Heart right ventricle (tissue), 16 donors: ENCODE measurements around the gene MCFD2. TPM values are rescaled to one million over a fixed set of nuclear protein-coding genes. Genes with fewer than 3 reads are reported as not detected.

ENCODE experiments used
- ATAC-seq, 8 donors: fragments of 200-7000 bp; cut with Tn5 transposase; one replicate each; pipeline ENCODE4 v1.9.1; 2020; ENCODE audit warnings: mild to moderate bottlenecking in 8 of 8, moderate library complexity in 8 of 8, moderate number of reproducible peaks in 1 of 8
- DNase-seq, 2 donors: peaks; one replicate each; pipeline ENCODE4 v3.0.0-alpha.2; 2020
- H3K27ac ChIP-seq, 10 donors: fragments of 200-600 bp; sonication (generic) in 2 of 10; one replicate each; pipeline versions ENCODE4 v1.5.0 to v1.8.0; 2020 to 2022; ENCODE audit warnings: mild to moderate bottlenecking in 3 of 10
- H3K27me3 ChIP-seq, 7 donors: fragments of 200-600 bp; one replicate each; pipeline ENCODE4 v1.8.0; 2021 to 2022; ENCODE audit warnings: mild to moderate bottlenecking in 2 of 7
- H3K36me3 ChIP-seq, 9 donors: fragments of 200-600 bp; sonication (generic) in 1 of 9; one replicate each; pipeline versions ENCODE4 v1.5.0 to v1.8.0; 2020 to 2022; ENCODE audit warnings: mild to moderate bottlenecking in 2 of 9
- H3K4me1 ChIP-seq, 9 donors: fragments of 200-600 bp; sonication (generic) in 1 of 9; one replicate each; pipeline versions ENCODE4 v1.5.0 to v1.8.0; 2020 to 2022; ENCODE audit warnings: mild to moderate bottlenecking in 4 of 9
- H3K4me3 ChIP-seq, 10 donors: fragments of 200-600 bp; sonication (generic) in 2 of 10; one replicate each; pipeline versions ENCODE4 v1.5.0 to v1.8.0; 2020 to 2022; ENCODE audit warnings: mild to moderate bottlenecking in 7 of 10, moderate library complexity in 2 of 10
- H3K9me3 ChIP-seq, 11 donors: fragments of 200-600 bp in 10 of 11; sonication (generic) in 2 of 11; one replicate each; pipeline versions ENCODE4 v1.5.0 to v1.8.0; 2013 to 2022; ENCODE audit warnings: mild to moderate bottlenecking in 2 of 11, control low read depth in 1 of 11, moderate library complexity in 1 of 11
- WGBS, 2 donors: extraction: QIAGEN DNeasy Blood & Tissue Kit; methylation state at CpG; one replicate each; pipeline ENCODE4 v1.1.7; 2013; ENCODE audit warnings: inconsistent platforms in 1 of 2; 5-methylcytosine and 5-hydroxymethylcytosine counted together
- intact Hi-C, 10 donors: fragments of 100-400 bp; cut with DNase I; formaldehyde crosslinking; loops; one replicate each; pipeline versions ENCODE4 v1.11.1 to v1.14.2; 2022
- polyA plus RNA-seq, 2 donors: library from polyadenylated mRNA; stranded (reverse); fragments of 200-250 nt; gene quantifications; one replicate each; pipeline ENCODE4 v1.2.3, GENCODE V29; 2013
- total RNA-seq, 10 donors: library from RNA; stranded (reverse); fragmentation: NEBNext Ultra II Directional in 3 of 10; extraction: Animal tissue kit (Norgen Biotek cat#: 25700) in 3 of 10; gene quantifications; one replicate each; pipeline versions ENCODE4 v1.2.1 to v1.2.4, GENCODE V29; 2021 to 2023
- TF ChIP-seq, protein P1 (sequence below), 9 donors: fragments of 200-600 bp; sonication (generic) in 2 of 9; IDR thresholded peaks; one replicate each; pipeline versions ENCODE4 v1.5.0 to v1.8.0; 2021 to 2022; ENCODE audit warnings: antibody characterized with exemption in 9 of 9, mild to moderate bottlenecking in 5 of 9, moderate library complexity in 1 of 9
- donor health status: Arrhythmogenic right ventricular cardiomyopathy.
- donor health status: ischemic (EF 13 %, LVEDD 7.1; RV severe dilation, severe dysfunction).
- donor health status: healthy with polysubstance abuse.
- donor health status: DM: no; HTN: yes; CAD: no.
- donor health status: DM: no; HTN: no; CAD: no.
- donor health status: ischemic (EF 25% LVEDD 6.9; RV normal size, moderate dysfunction).
- donor health status: ischemic (EF 25% LVEDD 5.7; RV mildly dilated, moderate dysfunction).
- donor health status: healthy.
- donor health status: DM: yes; HTN: yes; CAD: no.
- donor health status: Ischemic cardiomyopathy.
- donor health status: ischemic (EF 35%, LVEDD 5.7; RV mildly dilated, moderate dysfunction).
- donor health status: nonischemic (EF 11% LVEDD 7.7; RV severe dilation, severe dysfunction).
- donor health status: DM: yes; HTN: yes; CAD: no.
- donor health status: PGD.
- donor health status: ischemic (EF 29% LVEDD 5.4; RV normal size, mild dysfunction).
- donor health status: nonischemic (EF 23%, LVEDD 6.1; RV moderate dilation, normal function).

MCFD2 gene
- total and polyA plus RNA-seq, 12 donors: 13.2 to 88.4 (median 53.2) TPM

DNA sequence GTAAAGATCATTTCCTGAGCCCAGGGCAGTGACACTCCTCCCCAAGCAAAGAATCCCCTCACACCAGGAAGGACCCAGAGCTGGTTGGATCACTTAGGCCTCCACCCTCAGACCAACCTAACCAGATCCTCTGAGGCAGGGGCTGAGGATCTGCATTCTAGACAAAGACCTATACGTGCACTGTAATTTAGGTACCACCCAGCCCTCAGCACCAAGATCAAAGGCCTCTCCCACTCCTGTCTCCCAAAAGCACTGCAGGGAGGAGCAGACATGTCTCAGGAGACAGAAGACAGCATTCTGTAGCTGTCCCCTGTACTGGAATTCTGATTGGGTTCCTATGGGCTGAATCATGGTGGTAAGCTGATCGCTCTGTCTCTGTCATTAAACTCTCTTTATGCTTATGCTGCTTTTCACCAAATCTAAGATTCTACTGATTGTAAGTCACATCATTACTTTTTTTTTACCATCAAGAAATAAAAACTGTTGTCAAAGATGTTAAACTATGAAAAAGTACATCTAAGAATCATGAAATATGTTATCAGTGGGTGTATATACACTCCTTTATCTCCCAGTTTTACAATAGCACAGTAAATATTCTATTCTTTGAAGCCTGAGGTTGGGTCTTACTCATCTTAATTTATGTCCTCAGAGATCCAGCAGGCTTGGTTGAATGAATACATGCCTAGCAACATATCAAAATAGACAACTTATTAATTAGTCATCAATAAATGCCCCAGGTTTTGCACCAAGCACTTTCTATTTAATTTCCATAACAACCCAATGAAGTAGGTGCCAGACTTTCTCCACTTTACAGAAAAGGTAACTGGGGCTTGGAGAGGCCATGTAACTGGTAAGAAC lies 28.3 kb downstream of the MCFD2 start:
- H3K4me3 ChIP-seq: no peak overlapping the region
- TF ChIP-seq, protein P1, sequence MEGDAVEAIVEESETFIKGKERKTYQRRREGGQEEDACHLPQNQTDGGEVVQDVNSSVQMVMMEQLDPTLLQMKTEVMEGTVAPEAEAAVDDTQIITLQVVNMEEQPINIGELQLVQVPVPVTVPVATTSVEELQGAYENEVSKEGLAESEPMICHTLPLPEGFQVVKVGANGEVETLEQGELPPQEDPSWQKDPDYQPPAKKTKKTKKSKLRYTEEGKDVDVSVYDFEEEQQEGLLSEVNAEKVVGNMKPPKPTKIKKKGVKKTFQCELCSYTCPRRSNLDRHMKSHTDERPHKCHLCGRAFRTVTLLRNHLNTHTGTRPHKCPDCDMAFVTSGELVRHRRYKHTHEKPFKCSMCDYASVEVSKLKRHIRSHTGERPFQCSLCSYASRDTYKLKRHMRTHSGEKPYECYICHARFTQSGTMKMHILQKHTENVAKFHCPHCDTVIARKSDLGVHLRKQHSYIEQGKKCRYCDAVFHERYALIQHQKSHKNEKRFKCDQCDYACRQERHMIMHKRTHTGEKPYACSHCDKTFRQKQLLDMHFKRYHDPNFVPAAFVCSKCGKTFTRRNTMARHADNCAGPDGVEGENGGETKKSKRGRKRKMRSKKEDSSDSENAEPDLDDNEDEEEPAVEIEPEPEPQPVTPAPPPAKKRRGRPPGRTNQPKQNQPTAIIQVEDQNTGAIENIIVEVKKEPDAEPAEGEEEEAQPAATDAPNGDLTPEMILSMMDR (IDR thresholded peaks at IDR 0.05): no peak
- DNase-seq (no peak), ATAC-seq (no peak)
- H3K27me3 ChIP-seq: no peaks in the 10 kb centered on the region
- peaks cover 0 to 40% (median 12%) of the 10 kb centered on the region in 9 donors for H3K4me1 ChIP-seq
- H3K9me3 ChIP-seq: no peaks in the 10 kb centered on the region
- intact Hi-C loops: loop anchor here in 5 of 10 donors (2.0 to 5.0 kb wide), 3 partner anchors 235 to 424 kb away; no protein-coding TSS in a partner anchor
- peak overlapping the region in 5 of 10 donors; percentile 29 to 73 (median 49) for H3K27ac ChIP-seq
- no peaks in the 10 kb centered on the region for H3K36me3 ChIP-seq
- 97 to 98% methylated on average over 2 of the region's 2 CpGs for WGBS, 2 donors

DNA sequence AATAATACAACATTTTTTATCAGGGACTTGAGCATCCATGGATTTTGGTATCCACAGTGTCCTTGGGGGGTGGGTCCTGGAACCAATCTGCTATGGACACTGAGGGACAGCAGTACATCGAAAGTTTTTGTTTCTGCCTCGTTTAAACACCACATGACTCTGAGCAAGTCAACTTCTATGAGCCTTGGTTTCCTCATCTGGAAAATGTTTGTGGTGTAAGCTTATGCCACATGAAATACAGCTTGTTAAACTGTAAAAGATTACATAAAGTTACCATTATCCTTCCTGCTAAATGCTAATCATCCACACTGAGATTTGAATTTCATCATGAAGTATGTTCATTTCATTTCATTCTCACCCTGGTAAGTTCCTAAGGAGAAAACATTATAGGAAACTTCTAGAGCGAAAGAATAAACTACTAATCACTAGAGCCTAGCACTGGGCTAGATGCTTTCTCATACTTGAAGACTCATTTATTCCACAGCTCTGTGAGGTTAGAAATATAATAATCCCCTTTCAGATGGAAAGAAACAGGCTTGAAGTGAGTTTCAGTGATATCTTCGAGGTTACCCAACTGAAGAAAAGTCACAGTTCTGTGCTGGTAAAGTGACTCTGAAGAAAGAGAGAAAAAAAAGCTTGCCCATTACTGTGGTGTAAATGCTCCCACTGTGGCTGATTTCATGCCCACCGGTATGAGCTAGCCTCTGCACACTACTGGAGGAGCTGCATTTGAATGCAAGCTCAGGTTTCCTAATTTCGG lies 29.2 kb downstream of the MCFD2 start:
- no peaks in the 10 kb centered on the region for H3K27me3 ChIP-seq
- intact Hi-C loops: loop anchor here in 5 of 10 donors (2.0 to 5.0 kb wide), 3 partner anchors 234 to 424 kb away; no protein-coding TSS in a partner anchor
- ATAC-seq (no peak), DNase-seq (no peak)
- WGBS, 2 donors: 89 to 93% methylated on average over 6 of the region's 6 CpGs
- H3K36me3 ChIP-seq: no peaks in the 10 kb centered on the region
- TF ChIP-seq, protein P1 (IDR thresholded peaks at IDR 0.05): no peak
- H3K9me3 ChIP-seq: no peaks in the 10 kb centered on the region
- H3K27ac ChIP-seq: peak overlapping the region in 4 of 10 donors; percentile 72 to 84 (median 78)
- H3K4me1 ChIP-seq: peaks cover 5 to 48% (median 19%) of the 10 kb centered on the region in 9 donors
- no peak overlapping the region for H3K4me3 ChIP-seq

DNA sequence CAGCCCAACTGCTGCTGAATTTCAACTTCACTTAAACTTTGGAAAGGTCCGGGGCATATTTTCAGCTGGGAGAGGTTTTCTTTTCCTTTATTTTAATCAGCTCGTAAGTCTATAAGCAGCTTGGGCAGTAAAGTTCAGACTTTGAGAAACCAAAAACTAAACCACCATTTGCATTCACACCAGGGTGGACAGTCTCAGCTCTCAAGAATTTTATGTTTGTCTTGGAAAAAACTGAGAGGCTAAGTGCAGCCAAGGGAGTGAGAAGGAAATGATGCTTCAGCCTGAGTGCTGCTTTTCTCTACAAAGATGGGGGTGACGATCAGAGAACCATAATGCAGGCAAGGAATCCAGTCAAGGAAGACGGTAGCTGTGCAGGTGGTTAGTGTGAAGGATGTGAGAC lies 30.2 kb downstream of the MCFD2 start:
- no peak for ATAC-seq
- H3K27me3 ChIP-seq: no peaks in the 10 kb centered on the region
- no peak for DNase-seq
- no peaks in the 10 kb centered on the region for H3K36me3 ChIP-seq
- H3K9me3 ChIP-seq: no peaks in the 10 kb centered on the region
- TF ChIP-seq, protein P1 (IDR thresholded peaks at IDR 0.05): no peak
- whole genome bisulfite sequencing, 2 donors: 56 to 70% methylated on average over 4 of the region's 4 CpGs
- intact Hi-C loops: loop anchor here in 5 of 10 donors (5.0 kb wide), 2 partner anchors 233 to 253 kb away; no protein-coding TSS in a partner anchor
- H3K4me3 ChIP-seq: no peak overlapping the region
- peaks cover 5 to 59% (median 27%) of the 10 kb centered on the region in 9 donors for H3K4me1 ChIP-seq
- peak overlapping the region in 7 of 10 donors; percentile 3 to 84 (median 72) for H3K27ac ChIP-seq

DNA sequence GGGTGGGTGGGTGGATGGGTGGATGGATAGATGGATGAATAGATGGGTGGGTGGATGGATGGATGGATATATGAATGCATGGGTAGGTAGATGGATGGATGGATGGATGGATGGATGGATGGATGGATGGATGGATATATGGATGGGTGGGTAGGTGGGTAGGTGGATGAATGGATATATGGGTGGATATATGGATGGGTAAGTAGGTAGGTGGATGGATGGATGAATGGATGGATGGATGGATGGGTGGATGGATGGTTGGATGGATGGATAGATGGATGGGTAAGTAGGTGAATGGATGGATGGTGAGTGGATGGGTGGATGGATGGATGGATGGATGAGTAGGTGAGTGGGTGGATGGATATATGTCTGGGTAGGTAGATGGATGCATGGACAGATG lies 36.1 kb downstream of the MCFD2 start:
- H3K4me1 ChIP-seq: peaks cover 10 to 69% (median 44%) of the 10 kb centered on the region in 9 donors
- H3K9me3 ChIP-seq: no peaks in the 10 kb centered on the region
- no peak for ATAC-seq
- H3K27ac ChIP-seq: peak overlapping the region in 4 of 10 donors; percentile 4 to 85 (median 64)
- no peak for DNase-seq
- no peaks in the 10 kb centered on the region for H3K27me3 ChIP-seq
- no peaks in the 10 kb centered on the region for H3K36me3 ChIP-seq
- H3K4me3 ChIP-seq: no peak overlapping the region
- TF ChIP-seq, protein P1 (IDR thresholded peaks at IDR 0.05): no peak
- intact Hi-C loops: loop anchor here in 7 of 10 donors (5.0 to 10.0 kb wide), 4 partner anchors 75 to 227 kb away; no protein-coding TSS in a partner anchor
